ENCODE results near the gene GLUL. TPM values are rescaled to one million over a fixed set of nuclear protein-coding genes. Genes with fewer than 3 reads are reported as not detected.

The GLUL gene
- total and polyA plus RNA-seq, 2 donors from 2014 or later = 90.6 to 533 TPM

- intact Hi-C loops (cut with DNase I) = no loop called here
- FAIRE-seq (no peak), DNase-seq (no peak)
- no peak for TF ChIP-seq CTCF (IDR thresholded peaks at IDR 0.05; ENCODE audit: borderline replicate concordance, extremely low read depth, insufficient read depth)
- H3K9me3 ChIP-seq (ENCODE audit: control insufficient read depth in 2 of 3, insufficient read depth in 1 of 3, low read length in 3 of 3) = no peaks in the 10 kb centered on the region
- H3K27ac ChIP-seq (ENCODE audit: low read depth in 2 of 2, low read length in 2 of 2) = no peak overlapping the region
- no peak overlapping the region for H3K9ac ChIP-seq (ENCODE audit: low read length in 3 of 3)
- H3K27me3 ChIP-seq (ENCODE audit: control insufficient read depth, insufficient read depth, low read length) = no peaks in the 10 kb centered on the region
- no peaks in the 10 kb centered on the region for H3K36me3 ChIP-seq (ENCODE audit: control insufficient read depth in 2 of 3, insufficient read depth in 3 of 3, low read length in 3 of 3)
- H3K4me3 ChIP-seq (ENCODE audit: low read length in 3 of 3) = no peak overlapping the region
- no peaks in the 10 kb centered on the region for H3K4me1 ChIP-seq (ENCODE audit: control insufficient read depth in 2 of 3, insufficient read depth in 2 of 3, low read depth in 1 of 3, low read length in 3 of 3)
These were observed 14.5 kb downstream of the GLUL start for GRCh38 chr1:182376936-182377574.

- Histone ChIP-seq H3K9ac (ENCODE audit: low read length in 3 of 3) (no peak overlapping the region), H3K27ac (ENCODE audit: low read depth in 2 of 2, low read length in 2 of 2) (no peak overlapping the region), H3K4me1 (ENCODE audit: control insufficient read depth in 2 of 3, insufficient read depth in 2 of 3, low read depth in 1 of 3, low read length in 3 of 3) (no peaks in the 10 kb centered on the region), H3K4me3 (ENCODE audit: low read length in 3 of 3) (no peak overlapping the region), H3K27me3 (ENCODE audit: control insufficient read depth, insufficient read depth, low read length) (no peaks in the 10 kb centered on the region), H3K9me3 (ENCODE audit: control insufficient read depth in 2 of 3, insufficient read depth in 1 of 3, low read length in 3 of 3) (no peaks in the 10 kb centered on the region), H3K36me3 (ENCODE audit: control insufficient read depth in 2 of 3, insufficient read depth in 3 of 3, low read length in 3 of 3) (no peaks in the 10 kb centered on the region)
- intact Hi-C loops (cut with DNase I) = no loop called here
- DNase-seq (no peak), FAIRE-seq (no peak)
- no peak for TF ChIP-seq CTCF (IDR thresholded peaks at IDR 0.05; ENCODE audit: borderline replicate concordance, extremely low read depth, insufficient read depth)
These were observed 17.3 kb downstream of the GLUL start for GRCh38 chr1:182374101-182374834.

GRCh38 chr1:182370532-182370931, 21.1 kb downstream of the GLUL start:
- Histone ChIP-seq H3K9me3 (ENCODE audit: control insufficient read depth in 2 of 3, insufficient read depth in 1 of 3, low read length in 3 of 3) (no peaks in the 10 kb centered on the region), H3K36me3 (ENCODE audit: control insufficient read depth in 2 of 3, insufficient read depth in 3 of 3, low read length in 3 of 3) (no peaks in the 10 kb centered on the region), H3K9ac (ENCODE audit: low read length in 3 of 3) (no peak overlapping the region), H3K4me3 (ENCODE audit: low read length in 3 of 3) (no peak overlapping the region), H3K27ac (ENCODE audit: low read depth in 2 of 2, low read length in 2 of 2) (no peak overlapping the region), H3K27me3 (ENCODE audit: control insufficient read depth, insufficient read depth, low read length) (no peaks in the 10 kb centered on the region), H3K4me1 (ENCODE audit: control insufficient read depth in 2 of 3, insufficient read depth in 2 of 3, low read depth in 1 of 3, low read length in 3 of 3) (no peaks in the 10 kb centered on the region)
- FAIRE-seq (no peak), DNase-seq (no peak)
- no peak for TF ChIP-seq CTCF (IDR thresholded peaks at IDR 0.05; ENCODE audit: borderline replicate concordance, extremely low read depth, insufficient read depth)
- intact Hi-C loops (cut with DNase I) = no loop called here
